Keratinocyte (primary cell): ENCODE results near the gene RAB11FIP4.

ENCODE experiments used
- EZH2 ChIP-seq: IDR thresholded peaks from one replicate; pipeline ENCODE4 v1.6.1; 2012; ENCODE audit warnings: inconsistent platforms, mild to moderate bottlenecking, low read length, moderate library complexity
- TF ChIP-seq, protein P1 (sequence below), 3 experiments: IDR thresholded peaks in 1 of 3; conservative IDR thresholded peaks in 1 of 3; optimal IDR thresholded peaks in 1 of 3; 2 replicates in 2 of 3; 3 replicates in 1 of 3; pipeline versions ENCODE3 to v1.5.1; 2011; ENCODE audit warnings: low read length in 3 of 3, mild to moderate bottlenecking in 3 of 3, moderate library complexity in 2 of 3, control low read depth in 1 of 3, inconsistent platforms in 1 of 3; ENCODE audit not compliant: insufficient read depth in 2 of 3; ENCODE audit errors: extremely low read depth in 1 of 3

DNA sequence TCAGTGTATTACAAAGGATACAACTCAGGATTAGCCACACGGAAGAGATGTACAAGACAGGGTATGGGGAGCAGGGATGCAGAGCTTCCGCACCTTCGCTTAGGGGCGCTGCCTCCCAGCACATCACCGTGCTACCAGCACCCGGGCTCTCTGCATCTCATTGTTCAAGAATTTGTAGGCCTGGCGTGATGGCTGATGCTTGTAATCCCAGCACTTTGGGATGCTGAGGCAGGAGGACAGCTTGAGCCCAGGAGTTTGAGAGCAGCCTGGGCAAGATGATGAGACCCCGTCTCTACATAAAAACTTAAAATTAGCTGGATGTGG, 43.2 kb downstream of the RAB11FIP4 start:
- TF ChIP-seq, protein P1, sequence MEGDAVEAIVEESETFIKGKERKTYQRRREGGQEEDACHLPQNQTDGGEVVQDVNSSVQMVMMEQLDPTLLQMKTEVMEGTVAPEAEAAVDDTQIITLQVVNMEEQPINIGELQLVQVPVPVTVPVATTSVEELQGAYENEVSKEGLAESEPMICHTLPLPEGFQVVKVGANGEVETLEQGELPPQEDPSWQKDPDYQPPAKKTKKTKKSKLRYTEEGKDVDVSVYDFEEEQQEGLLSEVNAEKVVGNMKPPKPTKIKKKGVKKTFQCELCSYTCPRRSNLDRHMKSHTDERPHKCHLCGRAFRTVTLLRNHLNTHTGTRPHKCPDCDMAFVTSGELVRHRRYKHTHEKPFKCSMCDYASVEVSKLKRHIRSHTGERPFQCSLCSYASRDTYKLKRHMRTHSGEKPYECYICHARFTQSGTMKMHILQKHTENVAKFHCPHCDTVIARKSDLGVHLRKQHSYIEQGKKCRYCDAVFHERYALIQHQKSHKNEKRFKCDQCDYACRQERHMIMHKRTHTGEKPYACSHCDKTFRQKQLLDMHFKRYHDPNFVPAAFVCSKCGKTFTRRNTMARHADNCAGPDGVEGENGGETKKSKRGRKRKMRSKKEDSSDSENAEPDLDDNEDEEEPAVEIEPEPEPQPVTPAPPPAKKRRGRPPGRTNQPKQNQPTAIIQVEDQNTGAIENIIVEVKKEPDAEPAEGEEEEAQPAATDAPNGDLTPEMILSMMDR (optimal IDR thresholded peaks at IDR 0.05 in 1 of 3, IDR thresholded peaks at IDR 0.05 in 1 of 3, conservative IDR thresholded peaks at IDR 0.05 in 1 of 3; ENCODE audit: extremely low read depth in 1 of 3, insufficient read depth in 2 of 3, low read length in 3 of 3): no peak
- TF ChIP-seq EZH2: no peak
